Suppressor macrophage (primary cell): ENCODE results near the gene HADH.

Experiments used
- DNase-seq, 4 experiments: peaks; one replicate each; pipeline ENCODE4 v3.0.0-alpha.2; 2020 to 2022

Gene HADH

DNA sequence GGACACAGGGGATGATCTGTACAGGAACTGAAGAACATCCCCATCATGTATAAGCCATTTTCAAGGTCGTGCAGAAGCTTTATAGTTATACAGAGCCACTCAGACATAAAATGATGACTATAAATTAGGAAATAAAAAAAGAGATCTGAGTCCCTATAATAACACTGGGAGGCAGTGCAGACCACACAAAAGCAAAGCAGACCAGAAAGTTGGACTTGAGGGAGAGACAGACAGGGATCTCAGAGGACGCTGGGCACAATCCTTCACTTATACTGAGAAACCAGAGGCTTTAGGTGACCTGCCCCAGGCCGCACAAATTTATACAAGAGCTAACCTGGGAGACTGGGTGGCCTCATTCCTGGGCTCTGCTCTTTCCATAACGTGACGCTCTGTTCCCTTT is 70.5 kb downstream of the HADH start:
- DNase-seq: peak; percentile 1 to 19 (median 5)

DNA sequence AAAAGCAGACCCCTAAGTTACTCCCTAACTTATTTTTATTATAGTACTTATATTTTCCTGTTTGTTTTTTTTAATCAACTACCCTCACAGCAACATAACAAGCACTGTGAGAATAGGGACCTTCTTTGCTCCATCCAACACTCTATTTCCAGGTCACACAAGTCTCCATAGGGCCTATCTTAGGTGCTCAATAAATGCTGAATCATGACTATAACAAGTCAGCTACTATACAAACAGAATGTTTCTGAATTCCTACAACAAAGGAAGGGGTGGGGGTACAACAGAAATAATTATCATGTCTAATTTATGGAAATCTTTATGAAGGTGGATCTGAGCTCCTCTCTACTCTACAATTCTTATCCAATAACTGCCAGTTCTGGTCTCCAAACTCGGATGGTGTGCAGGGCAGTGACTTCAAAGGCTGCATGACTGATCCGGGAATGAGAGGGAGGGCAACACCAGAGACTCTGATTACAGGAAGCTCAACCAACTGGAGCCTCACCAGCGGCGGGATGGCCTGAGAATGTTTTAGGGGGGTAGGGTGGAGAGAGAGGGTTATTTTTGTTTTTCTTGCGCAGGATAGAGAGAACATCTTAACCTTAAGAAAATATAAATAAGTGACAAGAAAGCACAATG is 71.1 kb downstream of the HADH start:
- no peak for DNase-seq

DNA sequence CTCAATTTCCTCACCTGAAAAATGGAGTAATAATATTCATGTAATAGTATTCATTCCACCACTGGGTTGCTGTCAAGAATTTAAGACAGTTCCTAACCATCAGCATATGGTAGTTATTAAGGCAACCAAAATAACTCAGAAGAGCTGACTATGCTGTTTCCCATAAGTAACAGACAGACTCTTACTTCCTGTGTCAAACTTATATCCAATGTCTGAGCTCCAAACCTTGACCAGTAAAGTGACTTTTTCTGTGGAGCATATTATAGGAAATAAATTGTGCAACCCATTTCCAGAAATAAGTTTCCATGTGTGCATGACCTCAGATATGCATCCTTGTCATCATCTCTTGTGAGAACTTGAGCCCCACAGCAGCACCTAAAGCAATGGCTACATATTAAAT is 78.8 kb downstream of the HADH start:
- peak; percentile 3 to 42 (median 12) for DNase-seq

DNA sequence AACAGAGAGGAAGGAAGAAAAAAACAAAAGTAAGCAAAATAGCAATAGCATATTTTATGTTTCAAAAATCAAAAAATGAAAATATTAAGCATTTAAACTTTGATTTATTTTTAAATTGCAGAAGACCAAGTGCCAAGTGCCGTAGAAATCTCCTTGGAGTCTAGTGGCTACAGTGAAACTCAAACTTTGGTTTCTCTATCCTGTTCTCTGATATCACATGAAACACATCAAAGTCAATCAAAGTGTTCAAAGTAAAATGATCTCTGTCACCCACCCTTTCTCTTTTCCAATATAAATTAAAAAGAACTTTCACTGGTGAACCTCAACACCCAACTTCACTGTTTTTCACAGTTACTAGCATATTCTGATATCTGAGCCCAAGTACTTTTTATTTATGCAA is 81.1 kb downstream of the HADH start:
- no peak for DNase-seq

DNA sequence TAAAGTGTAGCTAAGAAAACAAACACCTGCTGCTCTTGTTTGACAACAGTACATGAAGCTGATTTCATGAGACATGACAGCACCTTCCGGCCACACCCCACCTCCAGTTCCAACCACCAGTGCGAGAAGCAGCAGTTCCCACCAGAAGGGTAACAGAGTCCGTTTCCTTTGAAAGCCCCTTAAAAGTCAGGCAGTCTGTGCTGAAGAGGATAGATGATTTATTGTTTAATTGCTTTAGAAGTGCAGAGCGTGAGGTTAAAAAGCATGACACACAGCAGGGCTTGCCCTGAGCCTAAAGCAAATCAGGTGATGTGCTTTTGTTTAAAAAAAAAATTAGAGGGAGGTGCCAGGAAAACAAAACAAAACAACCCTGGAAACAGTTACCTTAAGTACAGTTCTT is 82.6 kb downstream of the HADH start:
- no peak for DNase-seq

DNA sequence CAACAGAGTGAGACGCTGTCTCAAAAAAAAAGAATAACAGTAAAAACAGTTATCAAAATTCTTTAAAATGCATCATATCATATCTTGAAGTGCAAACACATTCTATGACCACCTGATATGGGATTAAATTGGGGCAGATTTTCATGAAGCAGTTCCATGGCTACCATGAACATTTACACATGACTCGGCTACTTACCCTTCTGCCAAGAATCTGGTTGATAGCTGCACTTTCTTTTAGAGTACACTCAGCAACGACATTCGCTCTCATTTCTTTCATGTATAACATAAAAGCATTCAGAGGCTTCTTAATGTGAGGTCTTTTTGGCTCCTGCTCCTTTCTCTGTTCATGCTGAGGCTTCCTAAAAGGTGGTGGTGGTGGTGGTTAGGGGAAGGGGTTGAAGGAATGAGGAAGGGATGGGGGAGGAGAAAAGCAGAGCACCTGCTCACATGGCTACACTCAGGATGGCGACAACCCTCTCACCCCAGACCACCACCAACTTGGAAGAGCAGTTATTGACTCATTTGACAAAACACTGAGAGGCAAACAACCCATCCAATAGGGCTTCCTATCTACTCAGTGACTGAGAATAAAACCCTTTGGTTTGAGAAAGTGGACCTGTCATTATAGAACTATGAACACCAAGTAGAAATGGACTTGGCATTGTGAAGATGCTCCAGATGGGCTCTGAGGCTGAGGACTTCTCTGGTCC is 88.5 kb downstream of the HADH start:
- no peak for DNase-seq

DNA sequence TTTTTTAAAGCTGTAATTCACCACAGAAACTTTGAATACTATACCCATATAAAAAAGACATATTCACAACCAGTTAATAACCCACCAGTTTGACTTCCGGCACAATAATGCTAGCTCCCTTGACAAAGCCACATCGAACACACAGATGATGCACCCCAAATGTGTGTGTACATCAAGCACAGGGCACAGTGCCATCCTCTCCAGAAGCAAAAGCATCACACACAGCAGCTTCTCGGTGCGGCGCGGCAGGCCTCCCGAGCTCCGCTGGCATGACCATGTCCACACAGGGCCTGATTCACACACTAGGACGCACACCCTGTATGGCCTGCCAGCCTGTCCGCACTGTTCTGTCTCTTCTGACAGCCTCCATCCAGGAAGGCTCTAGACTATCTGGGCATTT is 91.1 kb downstream of the HADH start:
- DNase-seq: no peak

DNA sequence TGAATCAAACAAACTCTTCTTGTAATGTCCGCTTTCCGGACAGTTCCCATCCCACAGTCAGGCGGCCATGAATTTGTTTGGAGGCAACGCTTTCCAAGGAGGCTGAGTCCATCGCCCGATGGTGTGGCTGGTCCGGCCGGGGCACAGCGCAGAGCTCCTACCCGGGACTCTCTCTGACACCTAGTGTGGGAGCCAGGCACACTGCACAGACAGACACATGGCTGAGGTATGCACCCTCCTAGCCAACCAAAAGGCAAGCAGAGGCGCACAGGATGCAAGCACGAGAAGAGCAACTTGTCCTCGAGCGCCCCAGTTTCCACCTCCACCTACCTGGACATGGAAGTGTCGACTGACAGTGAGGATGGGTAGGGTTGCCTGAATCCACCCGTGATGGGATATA is 91.6 kb downstream of the HADH start:
- no peak for DNase-seq
